ENCODE measurements around the gene NRM.

Gene NRM

GRCh38 chr6:30686908-30687658 is 3.7 kb downstream of the NRM start:
- Histone ChIP-seq H3K9me3 (ENCODE audit: control insufficient read depth, insufficient read depth, low read length) (no peaks in the 10 kb centered on the region), H3K9ac (ENCODE audit: low read depth, low read length) (peak overlapping the region; percentile 87), H3K4me1 (ENCODE audit: insufficient read depth, low read length) (peaks cover 16% of the 10 kb centered on the region), H3K36me3 (ENCODE audit: insufficient read depth, low read length) (no peaks in the 10 kb centered on the region)

GRCh38 chr6:30686009-30686907 is 4.5 kb downstream of the NRM start, which contains the start of gene PPP1R18:
TSS of gene PPP1R18 (minus strand) at chr6:30686645. CDS start at chr6:30686018, 627 bp downstream.
- H3K9ac ChIP-seq (ENCODE audit: low read depth, low read length) = peak within 1 kb of the TSS; percentile 87
- H3K9me3 ChIP-seq (ENCODE audit: control insufficient read depth, insufficient read depth, low read length) = no peaks in the 10 kb centered on the region
- H3K4me1 ChIP-seq (ENCODE audit: insufficient read depth, low read length) = peaks cover 15% of the 10 kb centered on the region
- no peaks in the 10 kb centered on the region for H3K36me3 ChIP-seq (ENCODE audit: insufficient read depth, low read length)

- H3K9ac ChIP-seq (ENCODE audit: low read depth, low read length) = peak overlapping the region; percentile 87
- no peaks in the 10 kb centered on the region for H3K9me3 ChIP-seq (ENCODE audit: control insufficient read depth, insufficient read depth, low read length)
- no peaks in the 10 kb centered on the region for H3K36me3 ChIP-seq (ENCODE audit: insufficient read depth, low read length)
- peaks cover 14% of the 10 kb centered on the region for H3K4me1 ChIP-seq (ENCODE audit: insufficient read depth, low read length)
Measured at GRCh38 chr6:30685157-30686008, 5.4 kb downstream of the NRM start.

- Histone ChIP-seq H3K9me3 (ENCODE audit: control insufficient read depth, insufficient read depth, low read length) (no peaks in the 10 kb centered on the region), H3K36me3 (ENCODE audit: insufficient read depth, low read length) (no peaks in the 10 kb centered on the region), H3K9ac (ENCODE audit: low read depth, low read length) (peak overlapping the region; percentile 87), H3K4me1 (ENCODE audit: insufficient read depth, low read length) (peaks cover 22% of the 10 kb centered on the region)
Measured at GRCh38 chr6:30684386-30685156, 6.2 kb downstream of the NRM start.

DNA sequence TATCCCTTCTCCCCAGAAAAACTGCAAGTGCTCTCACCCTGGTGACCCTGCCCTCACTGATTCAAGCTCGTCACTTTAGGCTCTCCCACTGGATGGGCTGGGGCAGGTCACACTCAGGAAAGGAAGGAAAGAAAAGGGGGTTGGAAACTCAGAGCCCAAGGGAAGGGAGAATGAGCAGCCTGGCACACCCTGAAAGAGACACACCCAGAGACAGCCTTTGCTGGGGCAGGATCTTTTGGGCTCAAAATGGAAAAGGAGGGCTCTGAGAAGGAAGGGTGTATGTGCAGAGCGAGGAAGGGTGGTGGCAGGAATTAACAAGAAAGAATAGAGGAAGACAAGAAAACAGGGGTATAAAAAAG is 6.8 kb downstream of the NRM start:
- peak overlapping the region; percentile 84; the same call in 1 of the 2 replicates for H3K9ac ChIP-seq (ENCODE audit: low read depth, low read length)
- H3K4me1 ChIP-seq (ENCODE audit: insufficient read depth, low read length) = peaks cover 24% of the 10 kb centered on the region
- H3K36me3 ChIP-seq (ENCODE audit: insufficient read depth, low read length) = no peaks in the 10 kb centered on the region
- H3K9me3 ChIP-seq (ENCODE audit: control insufficient read depth, insufficient read depth, low read length) = no peaks in the 10 kb centered on the region

DNA sequence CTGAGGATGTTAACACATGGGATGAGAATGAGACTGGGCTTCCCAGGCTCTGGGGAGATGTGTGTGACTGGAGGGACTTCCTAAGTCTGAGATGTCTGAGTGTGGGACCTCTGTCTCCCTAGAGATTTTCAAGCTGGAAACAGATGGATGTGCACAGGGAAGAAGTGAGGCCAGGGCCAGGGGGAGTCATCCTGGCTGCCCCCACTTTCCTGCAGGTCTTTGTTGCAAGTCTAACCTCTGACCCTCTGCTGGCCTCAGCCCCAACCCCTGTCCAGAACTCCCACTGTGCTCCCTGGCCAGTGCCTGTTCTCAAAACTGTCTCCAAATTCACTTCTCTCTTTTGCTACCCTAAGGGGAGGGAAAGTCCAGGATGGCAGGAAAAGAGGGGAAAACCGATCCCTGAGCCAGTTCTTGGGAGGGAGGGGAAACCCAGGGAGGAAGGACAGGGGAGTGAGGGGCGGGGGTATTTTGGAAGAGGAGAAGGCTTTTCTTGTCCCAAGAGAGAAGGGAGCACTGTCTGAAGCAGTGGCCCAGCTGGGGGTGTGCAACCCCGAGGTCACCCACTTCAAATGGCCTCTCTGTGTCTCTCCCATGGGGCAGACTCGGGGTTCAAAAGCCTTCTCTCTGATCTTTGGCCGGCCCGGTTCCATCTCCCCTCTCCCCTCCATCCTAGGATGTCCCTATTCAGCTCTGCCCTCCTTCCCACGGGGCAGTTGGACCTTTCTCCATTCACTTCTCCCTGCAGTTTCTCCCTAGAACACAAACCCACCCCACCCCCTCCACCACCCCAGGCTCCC is 7.4 kb downstream of the NRM start:
- peaks cover 24% of the 10 kb centered on the region for H3K4me1 ChIP-seq (ENCODE audit: insufficient read depth, low read length)
- peak overlapping the region; percentile 84; the same call in 1 of the 2 replicates for H3K9ac ChIP-seq (ENCODE audit: low read depth, low read length)
- peaks cover 3% of the 10 kb centered on the region; the same call in 1 of the 2 replicates for H3K36me3 ChIP-seq (ENCODE audit: insufficient read depth, low read length)
- H3K9me3 ChIP-seq (ENCODE audit: control insufficient read depth, insufficient read depth, low read length) = no peaks in the 10 kb centered on the region

DNA sequence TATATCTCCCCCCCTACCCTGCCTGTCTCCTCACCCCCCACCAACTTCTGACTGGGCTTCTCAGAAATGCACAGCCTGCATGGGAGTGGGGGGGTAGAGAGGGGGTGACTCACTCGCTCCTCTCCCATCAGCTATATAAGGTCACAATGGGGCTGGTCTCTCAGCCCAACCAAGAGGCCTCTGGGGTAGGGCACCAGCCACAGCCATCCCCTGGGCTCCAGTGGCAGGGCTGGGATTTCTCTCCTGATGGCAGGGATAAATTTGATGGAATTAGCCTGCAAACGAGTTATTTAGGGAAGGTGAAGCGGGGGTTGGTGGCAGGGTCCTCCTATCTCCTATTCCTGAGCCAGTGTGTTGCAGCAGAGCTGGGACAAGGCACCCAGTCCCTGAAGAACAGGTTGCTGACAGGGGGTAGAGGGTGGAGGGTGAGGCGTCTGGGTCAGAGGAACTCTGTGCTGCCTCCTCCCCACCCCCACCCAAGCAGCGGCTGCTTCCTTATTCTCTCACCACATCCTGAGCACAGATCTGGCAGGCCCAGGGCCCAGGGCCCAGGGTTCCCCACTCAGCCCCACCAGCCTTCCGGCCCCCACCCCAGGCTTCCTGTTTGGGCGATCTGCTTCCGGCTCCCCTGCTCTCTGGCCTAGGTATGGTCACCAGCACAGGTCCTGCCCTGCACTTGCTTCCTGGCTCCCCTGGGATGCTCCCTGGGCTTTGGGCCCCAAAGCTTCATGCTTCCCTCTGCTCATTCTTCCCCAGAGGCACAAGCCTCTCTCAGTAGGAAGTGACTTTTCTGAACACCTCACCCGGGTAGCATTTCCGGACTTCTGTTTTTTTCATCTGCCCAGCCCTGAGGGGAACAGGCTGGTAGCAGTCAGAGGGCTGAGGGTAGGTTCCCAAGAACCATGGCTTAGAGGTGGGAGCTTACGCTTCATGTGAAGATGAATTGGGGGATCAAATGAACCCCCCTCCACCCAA is 8.4 kb downstream of the NRM start:
- H3K36me3 ChIP-seq (ENCODE audit: insufficient read depth, low read length) = peaks cover 5% of the 10 kb centered on the region
- peak overlapping the region; percentile 84 for H3K9ac ChIP-seq (ENCODE audit: low read depth, low read length)
- H3K9me3 ChIP-seq (ENCODE audit: control insufficient read depth, insufficient read depth, low read length) = no peaks in the 10 kb centered on the region
- H3K4me1 ChIP-seq (ENCODE audit: insufficient read depth, low read length) = peaks cover 24% of the 10 kb centered on the region

- Histone ChIP-seq H3K9me3 (ENCODE audit: control insufficient read depth, insufficient read depth, low read length) (no peaks in the 10 kb centered on the region), H3K36me3 (ENCODE audit: insufficient read depth, low read length) (peaks cover 5% of the 10 kb centered on the region), H3K4me1 (ENCODE audit: insufficient read depth, low read length) (peaks cover 24% of the 10 kb centered on the region), H3K9ac (ENCODE audit: low read depth, low read length) (peak overlapping the region; percentile 84; the same call in 1 of the 2 replicates)
Measured at GRCh38 chr6:30681766-30682142, 9.0 kb downstream of the NRM start.

DNA sequence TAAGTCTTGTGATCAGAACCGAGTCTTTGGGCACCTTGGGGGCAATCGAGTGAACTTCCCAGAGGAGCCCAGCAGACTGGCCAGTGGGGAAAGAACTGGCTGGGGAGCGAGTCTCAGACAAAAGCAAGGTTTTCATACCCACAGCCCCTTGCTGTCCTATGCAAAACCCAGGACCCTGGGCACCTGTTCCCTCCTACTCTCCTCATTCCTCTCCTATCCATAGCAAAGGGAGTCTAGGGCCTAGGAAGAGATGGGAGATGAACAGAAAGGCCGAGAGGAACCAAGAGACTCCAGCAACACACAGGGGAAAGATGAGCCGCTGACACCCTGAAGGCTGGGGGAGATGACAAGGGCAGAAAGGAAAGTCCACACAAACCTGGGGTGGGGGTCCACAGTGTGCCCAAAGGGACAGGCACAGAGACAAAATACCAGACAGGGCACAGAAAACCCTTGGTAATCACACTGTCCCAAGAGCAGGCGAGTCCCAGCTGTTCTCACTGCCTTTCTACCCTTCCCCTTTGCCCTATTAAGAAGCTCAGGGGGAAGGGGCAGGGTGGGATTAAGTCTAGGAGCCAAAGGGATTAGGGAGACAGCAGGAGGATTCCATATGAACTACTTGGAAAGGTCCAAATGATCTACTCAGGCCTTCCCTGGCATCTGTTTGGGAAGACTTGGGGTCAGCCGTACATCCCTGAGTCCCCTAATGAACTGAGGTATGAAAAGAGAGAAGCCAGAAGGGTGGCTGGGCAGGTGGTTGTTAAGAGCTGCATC is 10.8 kb downstream of the NRM start:
- peaks cover 9% of the 10 kb centered on the region for H3K36me3 ChIP-seq (ENCODE audit: insufficient read depth, low read length)
- H3K4me1 ChIP-seq (ENCODE audit: insufficient read depth, low read length) = peaks cover 20% of the 10 kb centered on the region
- peak overlapping the region; percentile 28; the same call in 1 of the 2 replicates for H3K9ac ChIP-seq (ENCODE audit: low read depth, low read length)
- no peaks in the 10 kb centered on the region for H3K9me3 ChIP-seq (ENCODE audit: control insufficient read depth, insufficient read depth, low read length)

- Histone ChIP-seq H3K9ac (ENCODE audit: low read depth, low read length) (peak overlapping the region; percentile 27), H3K36me3 (ENCODE audit: insufficient read depth, low read length) (peaks cover 9% of the 10 kb centered on the region), H3K9me3 (ENCODE audit: control insufficient read depth, insufficient read depth, low read length) (no peaks in the 10 kb centered on the region), H3K4me1 (ENCODE audit: insufficient read depth, low read length) (peaks cover 16% of the 10 kb centered on the region)
Measured at GRCh38 chr6:30678964-30679726, 11.6 kb downstream of the NRM start.

DNA sequence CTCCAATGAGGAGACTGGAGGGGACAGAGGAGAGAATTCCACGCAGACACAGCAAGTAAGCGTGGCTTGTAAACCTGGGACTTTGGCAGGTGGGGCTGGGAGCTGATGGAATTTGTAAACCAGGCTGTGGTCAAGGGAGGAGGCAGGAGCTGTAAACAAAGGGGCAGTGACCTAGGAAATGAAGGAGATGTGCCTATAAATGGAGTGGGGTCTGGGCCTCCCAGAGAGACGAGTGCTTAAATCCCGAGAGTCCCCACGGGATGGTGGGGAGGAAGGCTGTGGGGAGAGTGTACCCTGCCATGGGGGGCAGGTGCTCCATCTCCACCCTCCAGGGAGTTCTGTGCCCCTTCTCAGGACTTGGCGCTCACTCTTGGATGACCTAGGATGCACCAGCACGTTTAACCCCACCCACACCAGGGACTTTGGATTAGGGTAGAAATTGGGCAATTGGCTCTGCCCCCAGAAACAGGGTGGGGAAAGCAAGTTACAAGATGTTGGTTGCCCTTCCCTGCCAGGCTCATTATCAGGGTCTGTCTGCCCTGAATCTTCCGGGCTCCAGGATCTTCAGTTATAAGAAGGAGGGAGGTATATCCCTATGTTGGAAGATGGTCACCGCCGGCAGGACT is 14.0 kb downstream of the NRM start:
- Histone ChIP-seq H3K36me3 (ENCODE audit: insufficient read depth, low read length) (peaks cover 9% of the 10 kb centered on the region), H3K4me1 (ENCODE audit: insufficient read depth, low read length) (peaks cover 12% of the 10 kb centered on the region), H3K9me3 (ENCODE audit: control insufficient read depth, insufficient read depth, low read length) (no peaks in the 10 kb centered on the region), H3K9ac (ENCODE audit: low read depth, low read length) (no peak overlapping the region)

All from ES-I3 (cell line).